H7 (cell line): ENCODE results near the gene NPDC1. TPM values are rescaled to one million over a fixed set of nuclear protein-coding genes. Genes with fewer than 3 reads are reported as not detected.
A peak's percentile ranks its signal among the peaks of the same experiment; 100 is the strongest.

Source experiments
- DNase-seq: peaks from one replicate; pipeline ENCODE4 v3.0.0; 2012
- H3K27me3 ChIP-seq: 2 replicates; pipeline ENCODE4 v1.6.0; 2011; ENCODE audit warnings: mild to moderate bottlenecking, low read length; ENCODE audit not compliant: control insufficient read depth, insufficient read depth
- H3K36me3 ChIP-seq: replicated peaks from 2 replicates; pipeline ENCODE4 v1.5.1; 2011; ENCODE audit warnings: low read length; ENCODE audit not compliant: control insufficient read depth, insufficient read depth
- H3K4me3 ChIP-seq: 2 replicates; pipeline ENCODE4 v1.5.1; 2011; ENCODE audit warnings: low read depth, mild to moderate bottlenecking, control low read depth, low read length, moderate library complexity; ENCODE audit not compliant: insufficient read depth
- total RNA-seq: library from RNA; depleted of rRNA; stranded (reverse); fragments of >200 nt; shearing (Covaris generic); gene quantifications from 2 replicates; pipeline ENCODE4 v1.2.3, GENCODE V29; 2014

Gene NPDC1
- total RNA-seq, 1 experiment from 2014 or later = 10.1 TPM

DNA sequence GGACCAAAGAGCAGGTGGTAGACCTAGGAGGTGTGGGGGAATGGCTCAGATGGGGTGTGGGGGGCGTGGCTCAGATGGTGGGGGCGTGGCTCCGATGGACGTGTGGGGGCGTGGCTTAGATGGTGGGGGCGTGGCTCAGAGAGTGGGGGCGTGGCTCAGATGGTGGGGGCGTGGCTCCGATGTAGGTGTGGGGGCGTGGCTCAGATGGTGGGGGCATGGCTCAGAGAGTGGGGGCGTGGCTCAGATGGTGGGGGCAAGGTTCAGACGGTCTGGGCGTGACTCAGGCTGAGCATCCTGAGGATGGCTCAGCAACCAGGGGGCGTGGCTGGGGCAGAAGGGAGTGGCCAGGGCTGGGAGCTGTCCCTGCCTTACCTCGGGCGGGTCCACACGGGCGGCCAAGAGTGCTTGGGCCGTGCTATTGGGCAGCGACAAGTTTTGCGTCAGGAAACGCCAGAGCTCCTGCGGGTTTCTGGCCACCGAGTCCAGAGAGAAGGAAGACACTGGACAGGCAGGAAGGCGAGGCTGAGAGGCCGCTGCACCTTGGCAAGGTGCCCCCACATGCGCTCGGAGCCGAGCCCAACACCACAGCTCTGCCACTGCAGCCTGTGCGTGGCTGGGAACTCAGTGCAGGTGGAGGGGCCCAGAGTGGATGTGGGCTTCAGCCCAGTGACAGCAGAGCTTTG lies 23.9 kb downstream of the NPDC1 start:
- no peak overlapping the region for H3K4me3 ChIP-seq
- peak; percentile 98 for DNase-seq
- peaks cover under 1% of the 10 kb centered on the region for H3K27me3 ChIP-seq
- no peaks in the 10 kb centered on the region for H3K36me3 ChIP-seq

DNA sequence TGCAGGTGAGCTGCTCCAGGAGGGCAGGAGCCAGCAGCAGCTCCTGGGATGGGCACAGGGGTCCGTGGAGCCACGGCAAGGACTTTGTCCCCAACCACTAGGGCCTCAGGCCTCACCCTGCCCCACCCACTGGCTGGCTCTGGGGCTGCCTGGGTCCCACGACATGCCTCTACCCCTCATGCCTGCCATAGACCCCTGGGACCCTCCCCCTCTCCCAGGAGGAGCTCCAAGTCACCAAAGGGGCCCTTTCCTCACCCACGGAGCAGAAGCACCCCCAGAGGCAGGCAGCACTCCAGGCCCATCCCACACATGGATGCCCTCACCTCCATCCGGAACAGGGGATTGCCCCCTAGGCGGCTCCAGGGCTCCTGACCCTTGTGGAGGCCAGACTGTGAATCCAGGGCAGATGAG lies 24.4 kb downstream of the NPDC1 start:
- DNase-seq = no peak
- no peaks in the 10 kb centered on the region; the same call in 1 of the 2 replicates for H3K27me3 ChIP-seq
- no peaks in the 10 kb centered on the region for H3K36me3 ChIP-seq
- H3K4me3 ChIP-seq = no peak overlapping the region

DNA sequence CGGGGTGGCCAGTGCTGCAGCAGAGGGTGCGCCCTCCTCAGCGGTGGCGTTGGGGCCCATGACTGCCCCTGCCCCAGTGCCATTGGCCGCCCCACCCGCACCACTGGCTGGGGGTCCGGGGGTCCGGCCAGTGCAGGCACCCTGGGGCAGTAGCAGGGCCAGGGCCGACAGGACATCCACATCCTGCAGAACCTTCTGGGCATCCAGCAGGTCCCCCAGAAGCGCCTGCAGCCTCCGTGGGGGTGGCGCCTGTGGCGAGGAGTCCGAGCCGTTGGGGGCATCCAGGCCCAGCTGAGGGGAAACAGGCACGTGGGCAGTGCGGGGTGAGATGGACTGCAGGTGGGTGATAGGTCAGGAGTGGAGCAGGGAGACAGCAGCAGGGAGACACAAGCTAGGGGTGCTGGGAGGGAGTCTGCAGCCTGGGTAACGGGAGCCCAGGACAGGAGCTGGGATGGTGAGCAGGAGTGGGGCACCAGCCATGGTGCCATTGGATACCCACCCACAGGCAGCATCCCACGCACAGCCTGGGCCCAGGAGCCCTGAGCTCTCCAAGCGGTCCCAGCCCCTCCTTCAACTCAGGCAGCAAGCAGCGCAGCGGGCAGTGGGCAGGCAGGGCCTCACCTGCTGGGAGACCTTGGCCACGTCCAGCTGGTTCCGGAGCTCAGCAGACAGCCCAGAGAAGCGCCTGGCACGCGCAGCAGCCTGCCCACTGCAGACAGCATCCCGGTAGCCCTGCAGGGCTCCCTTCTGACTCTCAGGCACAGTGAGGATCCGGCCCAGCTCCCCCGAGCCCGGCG lies 25.0 kb downstream of the NPDC1 start:
- no peak for DNase-seq
- Histone ChIP-seq H3K36me3 (no peaks in the 10 kb centered on the region), H3K4me3 (no peak overlapping the region), H3K27me3 (no peaks in the 10 kb centered on the region)

GRCh38 chr9:137019891-137020683 lies 25.9 kb downstream of the NPDC1 start:
- no peaks in the 10 kb centered on the region for H3K27me3 ChIP-seq
- DNase-seq = peak; percentile 78
- H3K4me3 ChIP-seq = no peak overlapping the region
- H3K36me3 ChIP-seq = no peaks in the 10 kb centered on the region

DNA sequence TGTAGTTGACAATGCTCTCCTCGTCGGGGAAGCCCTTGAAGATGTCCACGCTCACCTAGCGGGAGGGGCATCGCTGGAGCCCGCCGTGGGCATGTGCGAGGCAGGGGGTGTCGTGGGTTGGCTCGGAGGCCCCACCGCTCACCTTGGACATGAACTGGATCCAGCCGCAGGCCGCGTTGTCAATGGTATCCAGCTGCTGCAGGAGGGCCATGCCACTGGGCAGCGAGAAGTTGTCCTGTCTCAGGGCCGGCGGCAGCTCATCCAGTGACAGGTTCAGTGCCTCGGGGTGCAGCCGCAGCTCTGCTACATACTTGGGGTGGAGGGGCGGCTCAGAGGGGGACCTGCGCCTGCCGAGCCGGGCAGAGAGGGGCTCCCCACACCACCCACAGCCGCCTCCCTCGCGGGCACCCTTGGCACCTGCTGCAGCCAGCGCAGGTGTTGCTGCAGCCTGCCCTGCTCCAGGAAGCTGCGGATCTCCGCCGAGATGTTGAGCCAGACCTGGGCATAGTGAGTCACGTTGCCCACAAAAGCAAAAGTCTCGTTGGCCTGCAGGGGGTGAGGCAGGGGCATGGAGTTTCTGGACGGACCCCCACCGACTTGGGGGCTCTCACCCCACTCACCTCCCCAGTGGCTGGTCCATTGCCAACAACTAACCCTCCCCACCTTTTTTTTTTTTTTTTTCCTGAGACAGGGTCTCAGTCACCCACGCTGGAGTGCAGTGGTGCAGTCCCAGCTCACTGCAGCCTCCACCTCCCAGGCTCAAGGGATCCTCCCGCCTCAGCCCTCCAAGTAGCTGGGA lies 27.0 kb downstream of the NPDC1 start:
- no peak for DNase-seq
- no peaks in the 10 kb centered on the region for H3K27me3 ChIP-seq
- H3K36me3 ChIP-seq = no peaks in the 10 kb centered on the region
- H3K4me3 ChIP-seq = no peak overlapping the region

GRCh38 chr9:137017791-137018497 lies 28.0 kb downstream of the NPDC1 start:
- Histone ChIP-seq H3K36me3 (no peaks in the 10 kb centered on the region), H3K27me3 (no peaks in the 10 kb centered on the region; the same call in 1 of the 2 replicates), H3K4me3 (no peak overlapping the region)
- DNase-seq = peak; percentile 86

DNA sequence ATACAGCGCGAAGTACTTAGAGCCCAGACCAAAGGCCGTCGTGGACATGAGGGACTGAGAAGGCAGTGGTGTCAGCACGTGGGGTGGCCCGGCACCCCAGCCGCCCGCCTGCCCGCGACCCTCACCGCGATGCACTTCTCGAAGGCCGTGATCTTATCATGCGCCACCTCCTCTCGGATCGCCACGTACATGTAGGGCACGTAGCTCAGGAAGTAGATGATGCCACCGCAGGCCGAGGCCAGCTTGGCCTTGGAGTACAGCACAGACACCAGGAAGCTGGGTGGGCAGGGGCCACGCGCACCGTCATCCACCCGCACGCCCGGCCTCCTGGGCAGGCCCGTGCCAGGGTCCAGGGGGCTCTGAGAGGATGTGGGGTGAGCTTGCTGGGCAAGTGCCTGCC lies 28.9 kb downstream of the NPDC1 start:
- Histone ChIP-seq H3K27me3 (no peaks in the 10 kb centered on the region; the same call in 1 of the 2 replicates), H3K4me3 (no peak overlapping the region), H3K36me3 (no peaks in the 10 kb centered on the region)
- DNase-seq = no peak

DNA sequence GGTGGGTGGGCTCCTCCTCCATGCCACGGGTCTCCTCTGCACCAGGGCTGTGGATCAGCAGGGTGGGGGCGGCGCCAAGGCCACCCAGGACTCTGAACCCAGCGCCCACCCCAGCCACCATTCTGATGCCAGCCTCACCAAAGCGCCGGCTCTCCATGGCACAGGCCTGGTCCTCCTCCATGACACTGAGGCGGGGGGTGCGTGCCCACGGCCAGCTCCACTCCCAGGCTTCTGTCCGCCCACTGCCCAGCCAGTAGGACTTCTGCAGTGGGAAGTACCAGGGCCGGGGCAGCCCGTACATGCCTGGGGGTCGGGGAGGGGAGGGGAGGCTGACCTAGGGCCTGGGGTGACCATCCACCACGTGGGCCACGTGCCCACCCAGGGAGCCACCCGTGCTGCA lies 29.5 kb downstream of the NPDC1 start:
- Histone ChIP-seq H3K36me3 (no peaks in the 10 kb centered on the region), H3K4me3 (no peak overlapping the region), H3K27me3 (no peaks in the 10 kb centered on the region; the same call in 1 of the 2 replicates)
- DNase-seq = no peak

DNA sequence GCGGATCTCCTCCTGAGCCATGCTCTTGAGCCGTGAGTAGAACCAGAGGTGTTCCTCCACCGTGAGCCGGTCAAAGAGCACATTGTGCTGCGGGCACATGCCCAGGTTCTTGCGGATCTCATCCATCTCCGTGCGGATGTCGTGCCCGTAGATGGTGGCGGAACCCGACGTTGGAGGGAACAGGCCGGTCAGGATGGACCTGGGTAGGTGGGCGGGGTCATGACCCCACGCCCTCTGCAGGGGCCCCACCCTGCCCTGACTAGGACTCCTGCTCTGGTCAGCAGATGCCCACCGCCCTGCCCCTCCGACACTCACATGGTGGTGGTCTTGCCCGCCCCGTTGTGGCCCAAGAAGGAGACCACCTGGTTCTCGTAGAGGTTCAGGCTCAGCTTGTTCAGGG lies 30.0 kb downstream of the NPDC1 start:
- H3K27me3 ChIP-seq = no peaks in the 10 kb centered on the region; the same call in 1 of the 2 replicates
- no peak for DNase-seq
- H3K36me3 ChIP-seq = no peaks in the 10 kb centered on the region
- no peak overlapping the region for H3K4me3 ChIP-seq

DNA sequence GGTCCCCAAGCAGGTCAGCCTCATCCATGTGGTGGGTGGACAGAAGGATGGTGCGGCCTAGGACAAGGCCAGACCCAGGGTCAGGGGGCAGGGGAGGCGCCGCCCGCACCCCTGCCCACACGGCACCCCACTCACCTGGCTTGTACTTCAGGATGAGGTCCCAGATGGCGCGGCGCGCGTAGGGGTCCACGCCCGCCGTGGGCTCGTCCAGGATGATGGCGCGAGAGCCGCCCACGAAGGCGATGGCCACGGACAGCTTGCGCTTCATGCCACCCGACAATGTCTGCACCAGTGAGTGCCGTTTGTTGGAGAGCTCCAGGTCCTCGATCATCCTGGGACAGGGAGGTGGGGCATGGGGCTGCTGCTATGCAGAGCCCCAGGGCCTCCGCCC lies 30.4 kb downstream of the NPDC1 start:
- Histone ChIP-seq H3K36me3 (no peaks in the 10 kb centered on the region), H3K4me3 (no peak overlapping the region), H3K27me3 (no peaks in the 10 kb centered on the region; the same call in 1 of the 2 replicates)
- no peak for DNase-seq

- Histone ChIP-seq H3K4me3 (no peak overlapping the region), H3K36me3 (no peaks in the 10 kb centered on the region)
- DNase-seq = no peak
These were observed 31.0 kb downstream of the NPDC1 start for GRCh38 chr9:137014776-137015539.

DNA sequence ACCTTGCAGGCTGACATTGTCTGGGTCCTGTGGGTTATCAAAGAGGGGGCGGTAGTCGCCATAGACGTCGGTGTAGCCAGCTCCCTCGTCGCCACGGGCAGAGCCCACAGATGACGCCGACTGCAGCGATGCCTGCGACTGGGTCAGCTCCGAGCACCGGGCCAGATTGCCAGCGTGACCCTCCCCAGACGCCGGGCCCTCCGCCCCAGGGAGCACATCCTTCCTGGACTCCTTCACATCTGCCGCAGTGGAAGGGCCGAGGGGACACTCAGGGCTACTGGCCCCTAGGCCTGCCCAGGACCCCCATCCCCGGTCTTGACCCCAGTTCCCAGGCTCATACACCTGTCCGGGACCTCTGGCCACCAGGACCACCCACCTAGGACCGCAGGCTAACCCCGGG lies 31.8 kb downstream of the NPDC1 start:
- Histone ChIP-seq H3K27me3 (no peaks in the 10 kb centered on the region; the same call in 1 of the 2 replicates), H3K36me3 (no peaks in the 10 kb centered on the region), H3K4me3 (no peak overlapping the region)
- no peak for DNase-seq

More at GRCh38 chr9:137014776-137015539, 31.0 kb downstream of the NPDC1 start:
- H3K27me3 ChIP-seq = no peaks in the 10 kb centered on the region; the same call in 1 of the 2 replicates

DNA sequence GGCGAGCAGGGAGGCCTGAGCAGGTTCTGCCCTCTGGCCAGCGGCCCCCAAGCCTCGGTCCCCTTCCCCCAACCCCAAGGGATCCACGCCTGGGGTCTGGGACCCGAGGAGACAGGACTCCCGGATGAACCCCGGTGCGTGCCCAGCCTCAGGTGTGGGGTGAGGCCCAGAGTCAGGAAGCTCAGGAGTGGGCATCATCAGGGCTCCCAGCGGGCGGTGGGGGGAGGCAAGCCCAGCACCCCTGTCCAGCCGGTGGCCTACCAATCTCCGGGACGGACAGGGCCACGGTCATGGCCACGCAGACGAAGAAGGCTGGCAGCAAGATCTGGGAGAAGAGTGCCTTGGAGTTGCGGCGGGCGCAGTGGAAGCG lies 32.4 kb downstream of the NPDC1 start:
- Histone ChIP-seq H3K27me3 (no peaks in the 10 kb centered on the region; the same call in 1 of the 2 replicates), H3K36me3 (no peaks in the 10 kb centered on the region), H3K4me3 (no peak overlapping the region)
- no peak for DNase-seq
